ENCODE results near the gene PPL.
"Not testable (repeated sequence)": the region's sequence is repeated elsewhere in the genome, so short reads cannot be mapped to it uniquely, and the experiment has no call there.

PPL gene

DNA sequence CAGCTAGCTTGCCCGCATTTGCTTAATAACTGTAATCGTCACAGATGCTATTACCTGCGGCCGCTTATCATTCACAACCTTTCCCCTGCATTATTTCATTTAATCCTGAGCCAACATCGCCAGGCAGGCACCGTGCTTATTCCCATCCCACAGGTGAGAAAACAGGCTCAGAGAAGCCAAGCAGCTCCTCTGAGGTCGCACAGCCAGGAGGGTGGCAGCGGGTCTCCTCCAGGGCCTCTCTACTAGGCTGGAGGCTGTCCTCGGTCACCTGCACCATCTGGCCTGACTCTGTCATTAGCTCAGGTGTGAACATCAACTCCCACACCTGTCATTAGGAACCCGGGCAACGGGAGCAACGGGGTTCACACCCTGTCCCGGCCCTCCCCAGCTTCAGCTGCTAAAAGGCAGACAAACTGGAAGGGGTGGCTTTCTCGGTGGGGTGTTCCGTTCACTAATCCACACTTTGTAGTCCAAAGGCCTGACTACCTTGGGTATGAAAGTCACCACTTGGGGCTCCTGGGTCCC, 3.0 kb downstream of the PPL start:
- no peak for DNase-seq

DNA sequence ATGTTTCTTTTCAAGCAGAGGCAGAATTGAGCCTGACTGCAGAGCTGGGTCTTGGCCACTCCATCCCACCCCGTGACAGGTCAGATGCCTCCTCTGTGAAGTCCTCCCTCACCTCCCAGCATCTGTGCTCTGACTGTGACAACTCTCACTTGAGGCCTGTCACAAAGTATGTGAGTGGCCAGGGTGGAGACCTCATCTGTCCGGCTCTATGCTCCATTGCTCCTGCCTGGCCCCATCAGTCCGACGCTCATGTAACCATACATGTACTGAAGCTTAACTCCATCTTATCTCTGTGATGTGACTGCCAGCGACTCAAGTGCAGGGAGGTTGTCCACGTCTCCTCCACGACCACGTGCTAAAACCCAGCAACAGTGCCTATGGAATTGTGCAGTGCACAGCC, 3.5 kb downstream of the PPL start:
- DNase-seq = no peak

DNA sequence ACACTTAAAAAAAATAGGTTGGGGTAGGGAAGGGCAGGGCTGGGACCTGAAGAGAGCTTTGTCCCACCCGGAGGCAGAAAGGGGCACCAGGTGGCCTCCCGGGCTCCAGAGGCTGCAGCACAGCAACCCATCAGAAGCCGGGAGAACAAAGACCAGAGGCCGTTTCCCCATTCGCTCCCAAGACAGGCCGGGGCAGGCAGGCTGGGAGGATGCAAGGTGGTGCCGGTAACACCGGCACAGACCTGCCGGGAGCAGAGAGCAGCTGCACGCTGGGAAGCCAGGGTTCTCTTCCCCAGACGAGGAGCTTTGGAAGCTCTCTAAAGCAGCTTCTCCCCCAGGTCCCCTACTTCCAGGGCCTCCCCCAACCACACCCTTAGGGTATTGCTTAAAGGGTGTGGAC, 5.6 kb downstream of the PPL start:
- no peak for DNase-seq

DNA sequence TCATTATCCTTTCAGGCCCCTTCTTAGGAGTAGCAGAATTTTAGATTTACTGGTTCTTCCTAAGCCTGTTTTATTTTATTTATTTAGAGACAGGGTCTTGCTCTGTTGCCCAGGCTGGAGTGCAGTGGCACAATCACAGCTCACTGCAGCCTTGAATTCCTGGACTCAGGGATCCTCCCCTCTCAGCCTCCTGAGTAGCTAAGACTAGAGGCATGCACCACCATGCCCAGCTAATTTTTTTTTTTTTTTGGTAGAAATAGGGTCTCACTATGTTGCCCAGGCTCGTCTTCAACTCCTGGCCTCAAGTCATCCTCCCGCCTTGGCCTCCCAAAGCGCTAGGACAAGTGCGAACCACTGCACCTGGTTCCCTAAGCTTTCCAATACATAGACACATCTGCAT, 7.3 kb downstream of the PPL start:
- DNase-seq = not testable (repeated sequence)

DNA sequence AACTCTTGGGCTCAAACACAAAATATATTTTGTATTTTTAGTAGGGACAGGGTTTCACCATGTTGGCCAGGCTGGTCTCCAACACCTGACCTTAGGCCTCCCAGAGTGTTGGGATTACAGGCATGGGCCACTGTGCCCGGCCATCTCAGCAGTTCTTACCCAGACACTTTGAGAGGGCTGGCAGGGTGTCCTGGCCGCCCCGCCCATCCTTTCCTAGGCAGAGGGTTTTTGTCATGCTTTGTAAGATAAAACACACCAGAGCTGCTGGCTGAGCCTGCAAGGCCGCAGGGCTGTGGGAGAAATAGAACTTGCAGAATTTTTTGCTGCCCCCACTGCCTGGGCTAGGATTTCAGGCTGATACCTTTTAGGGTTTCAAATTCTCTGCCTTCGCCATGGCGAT, 8.7 kb downstream of the PPL start:
- DNase-seq = no peak

DNA sequence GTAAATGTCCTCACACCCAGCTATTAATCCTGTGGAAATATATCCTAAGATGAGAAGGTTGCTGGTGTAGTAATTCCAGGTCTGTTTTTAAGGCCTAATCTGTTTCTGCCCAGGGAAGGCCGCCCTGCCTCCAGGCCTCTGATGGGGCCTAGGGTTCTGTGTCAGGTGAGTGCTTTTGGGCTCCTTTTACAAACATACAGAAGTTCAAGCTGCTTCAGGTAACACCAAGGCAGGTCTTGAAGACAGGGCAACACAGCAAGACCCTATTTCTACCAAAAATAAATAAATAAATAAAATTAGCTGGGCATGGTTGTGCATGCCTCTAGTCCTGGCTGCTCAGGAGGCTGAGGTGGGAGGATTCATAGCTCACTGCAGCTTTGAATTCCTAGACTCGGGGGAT, 9.3 kb downstream of the PPL start:
- no peak for DNase-seq

DNA sequence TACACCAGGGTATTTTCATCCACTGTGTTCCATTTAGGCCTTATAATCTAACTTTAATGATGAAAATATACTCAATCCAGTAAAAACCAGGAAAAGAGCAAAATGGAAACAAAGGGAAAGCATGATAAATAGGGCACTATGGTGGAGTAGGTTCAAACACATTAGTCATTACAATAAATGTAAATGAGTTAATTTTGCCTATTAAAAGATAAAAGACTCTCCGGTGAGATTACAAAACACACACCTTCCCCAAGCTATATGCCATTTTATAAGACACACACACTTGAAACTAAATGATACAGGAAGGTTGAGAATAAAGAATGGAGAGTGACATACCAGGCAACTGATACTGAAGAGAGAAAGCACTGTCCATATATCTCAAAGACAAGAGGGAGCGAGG, 10.0 kb downstream of the PPL start:
- no peak for DNase-seq

DNA sequence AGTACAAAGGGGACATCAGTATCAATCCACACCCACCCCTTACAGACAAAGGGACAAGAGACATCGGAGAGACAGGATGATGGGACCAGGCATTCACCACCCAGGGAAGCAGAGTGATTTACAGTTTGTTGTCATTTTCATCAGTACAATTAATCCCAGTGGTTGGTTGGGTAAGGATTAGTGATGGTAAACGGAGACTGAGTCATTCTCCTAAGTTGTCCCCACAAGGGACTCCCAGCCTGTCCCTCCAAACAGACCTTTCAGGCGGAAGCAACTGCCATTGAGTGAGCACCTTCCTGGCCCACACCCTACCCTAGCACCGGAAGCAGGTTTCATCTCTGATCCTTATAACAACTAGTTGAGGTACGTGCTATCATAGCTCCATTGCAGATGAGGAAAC, 11.2 kb downstream of the PPL start:
- DNase-seq = no peak

DNA sequence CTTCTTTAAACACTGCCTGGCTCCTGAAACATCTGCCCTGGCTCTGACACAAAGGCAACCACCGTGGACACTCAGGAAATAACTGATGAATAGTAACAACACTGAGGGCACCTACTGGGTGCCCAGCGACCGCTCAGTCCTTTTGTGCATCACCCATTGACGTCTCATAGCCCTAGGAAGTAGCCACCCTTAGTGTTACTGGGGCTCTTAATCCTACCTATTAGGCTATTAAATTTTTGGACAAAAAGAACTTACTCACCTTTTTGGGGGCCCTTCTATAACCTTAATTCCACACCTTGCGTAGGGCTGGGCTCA, 11.7 kb downstream of the PPL start:
- no peak for DNase-seq

DNA sequence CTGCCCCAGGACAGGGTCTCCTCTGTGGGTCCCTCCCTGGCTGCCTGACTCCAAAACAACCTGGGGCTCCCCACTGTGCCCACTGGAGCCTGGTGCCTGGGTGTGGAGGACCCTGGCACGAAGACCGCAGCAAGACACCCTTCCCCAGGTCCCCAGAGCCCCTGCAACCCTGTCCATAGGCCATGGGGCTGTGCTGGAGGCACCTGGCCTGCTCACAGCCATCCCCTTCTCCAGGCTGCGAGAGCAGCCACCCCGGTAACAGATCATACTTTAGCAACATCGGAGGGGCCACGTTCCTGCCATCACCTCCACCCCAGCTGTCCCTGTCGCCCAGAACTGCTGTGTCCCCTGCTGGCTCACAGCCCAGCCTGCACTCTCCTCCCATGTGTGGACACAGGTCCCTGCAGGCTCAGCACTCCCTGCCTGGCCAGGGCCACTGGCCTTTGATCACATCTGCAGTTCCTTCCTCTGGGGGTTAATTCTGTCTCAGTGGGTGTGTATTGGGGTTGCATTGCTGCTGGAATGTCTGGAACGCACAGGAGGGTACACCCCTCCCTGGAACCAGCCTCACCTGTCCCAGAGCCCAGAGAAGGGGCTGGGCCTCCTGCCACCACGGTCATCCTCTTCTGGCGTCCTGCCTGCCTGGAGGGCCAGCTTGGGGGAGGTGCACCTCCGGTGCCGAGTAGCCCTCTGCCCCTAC, 12.2 kb downstream of the PPL start:
- no peak for DNase-seq

DNA sequence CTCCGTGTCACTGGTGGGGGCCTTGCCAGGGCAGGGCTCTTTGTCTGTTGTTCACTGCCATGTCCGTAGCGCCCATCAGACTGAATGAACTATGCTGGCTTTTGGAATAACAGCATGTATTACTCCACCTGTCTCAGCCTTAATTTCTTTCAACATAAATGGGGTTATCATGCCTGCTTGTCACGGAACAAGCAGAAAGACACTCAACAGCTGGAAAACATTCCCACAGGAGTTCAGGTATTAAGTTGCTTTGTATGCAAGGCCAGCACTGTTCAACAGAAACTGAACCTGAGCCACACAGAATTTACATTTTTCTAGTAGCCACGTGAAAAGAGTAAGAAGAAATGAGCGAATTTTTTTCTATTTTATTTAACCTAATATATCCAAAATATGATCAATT, 13.1 kb downstream of the PPL start:
- DNase-seq = no peak

DNA sequence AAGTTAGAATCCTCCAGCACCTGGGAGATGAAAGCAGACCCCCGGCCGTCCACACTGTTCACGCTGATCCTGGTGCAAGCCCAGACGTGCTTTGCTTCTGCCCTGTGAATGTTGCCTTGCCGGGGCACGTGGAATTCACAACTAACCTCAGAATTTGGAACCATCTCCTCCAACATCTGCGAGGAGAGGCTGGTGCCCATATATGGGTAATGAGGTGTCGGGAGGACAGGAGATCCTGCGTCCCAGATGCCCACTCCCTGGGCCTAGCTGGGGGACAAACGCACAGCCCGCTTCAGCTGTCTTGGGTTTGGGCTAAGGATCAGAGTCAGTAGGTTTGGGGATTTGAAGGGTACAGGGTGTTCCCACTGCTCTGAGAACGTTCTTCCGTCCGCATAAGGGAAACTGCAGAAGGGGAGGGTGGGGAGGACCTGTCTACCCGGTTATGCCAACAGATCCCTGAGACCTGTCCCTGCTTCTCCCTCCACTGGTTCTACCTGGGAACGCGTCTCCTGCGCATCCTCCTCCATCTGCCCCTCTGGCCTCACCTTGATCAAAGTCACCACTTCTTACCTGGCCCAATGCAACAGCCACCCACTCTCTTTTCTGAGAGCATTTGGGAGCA, 14.1 kb downstream of the PPL start:
- no peak for DNase-seq

DNA sequence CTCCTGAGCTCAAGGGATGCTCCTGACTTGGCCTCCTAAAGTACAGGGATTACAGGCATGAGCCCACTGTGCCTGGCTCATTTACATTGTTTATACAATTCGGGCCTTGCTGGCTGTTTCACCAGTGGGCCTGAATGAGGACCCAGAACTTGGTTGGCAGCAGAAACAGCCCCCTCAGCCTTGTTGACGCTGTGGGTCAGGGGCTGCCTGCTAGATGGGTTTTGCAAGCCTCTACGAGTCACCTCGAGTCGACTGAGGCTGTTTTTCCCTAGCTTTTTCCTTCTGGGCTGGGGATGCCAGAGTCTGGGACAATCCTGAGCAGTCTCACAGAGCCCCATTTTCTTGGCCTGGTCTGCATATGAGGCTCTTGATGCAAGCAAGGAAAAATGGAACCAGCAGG, 16.1 kb downstream of the PPL start:
- no peak for DNase-seq

DNA sequence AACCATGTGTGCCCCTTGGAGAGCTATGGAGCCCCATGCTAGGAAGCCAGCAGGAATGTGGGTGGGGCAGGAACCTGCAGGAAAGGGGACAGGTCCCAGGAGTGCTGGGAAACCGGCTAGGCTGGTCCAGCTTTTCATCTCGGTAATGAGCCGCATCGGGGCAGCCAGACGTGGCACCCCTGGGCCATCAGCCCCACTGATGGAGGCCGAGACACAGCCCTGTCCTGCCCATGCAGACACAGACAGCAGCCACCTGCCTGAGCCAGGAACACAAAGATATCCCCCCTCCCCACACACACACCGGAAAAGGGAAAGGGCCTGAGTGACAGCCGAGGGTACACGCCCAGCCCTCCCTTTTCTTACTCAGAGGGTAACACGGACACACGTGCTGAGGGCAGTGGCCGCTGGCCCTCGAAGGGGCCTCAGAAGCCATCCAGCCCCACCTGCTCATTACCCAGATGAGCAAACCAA, 18.1 kb downstream of the PPL start:
- no peak for DNase-seq

DNA sequence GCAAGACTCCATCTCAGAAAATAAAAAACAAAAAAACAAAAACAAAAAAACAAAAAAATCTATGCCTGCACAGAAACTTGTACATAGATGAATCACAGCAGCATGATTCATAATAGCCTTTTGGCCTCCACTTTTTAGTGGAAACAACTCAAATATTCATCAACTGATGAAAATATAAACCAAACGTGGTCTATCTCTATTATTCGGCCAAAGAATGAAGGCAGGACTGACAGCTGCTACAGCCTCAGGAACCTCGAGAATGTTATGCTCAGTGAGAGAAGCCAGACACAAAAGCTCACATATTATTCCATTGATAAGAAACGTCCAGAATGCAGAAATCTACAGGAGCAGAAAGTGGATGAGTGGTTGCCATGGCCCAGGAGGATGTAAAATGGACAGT, 19.8 kb downstream of the PPL start:
- no peak for DNase-seq

DNA sequence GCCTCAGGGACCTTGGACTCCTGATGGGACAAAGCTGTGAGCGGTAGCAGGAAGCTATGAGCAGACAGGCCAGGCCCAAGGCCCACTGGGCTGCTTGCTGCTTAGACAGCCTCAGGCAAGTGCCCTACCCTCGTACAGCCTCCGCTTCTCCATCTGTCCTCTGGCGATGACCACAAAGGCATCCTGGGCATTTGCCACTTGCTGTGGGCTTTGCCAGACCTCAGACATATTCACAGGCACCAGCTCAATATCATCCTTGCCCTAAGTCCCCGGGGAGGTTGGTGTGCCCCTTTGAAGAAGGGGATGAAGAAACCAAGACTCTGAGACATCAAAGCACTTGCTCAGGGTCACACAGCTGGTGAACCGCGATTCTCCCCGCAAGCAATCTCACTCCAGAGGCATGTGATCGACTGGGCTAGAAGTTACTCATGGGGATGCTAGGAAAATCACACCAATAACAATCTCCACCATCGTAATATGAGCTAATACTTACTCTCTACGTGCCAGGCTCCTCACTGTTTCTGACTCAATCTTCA, 21.7 kb downstream of the PPL start:
- DNase-seq = no peak

DNA sequence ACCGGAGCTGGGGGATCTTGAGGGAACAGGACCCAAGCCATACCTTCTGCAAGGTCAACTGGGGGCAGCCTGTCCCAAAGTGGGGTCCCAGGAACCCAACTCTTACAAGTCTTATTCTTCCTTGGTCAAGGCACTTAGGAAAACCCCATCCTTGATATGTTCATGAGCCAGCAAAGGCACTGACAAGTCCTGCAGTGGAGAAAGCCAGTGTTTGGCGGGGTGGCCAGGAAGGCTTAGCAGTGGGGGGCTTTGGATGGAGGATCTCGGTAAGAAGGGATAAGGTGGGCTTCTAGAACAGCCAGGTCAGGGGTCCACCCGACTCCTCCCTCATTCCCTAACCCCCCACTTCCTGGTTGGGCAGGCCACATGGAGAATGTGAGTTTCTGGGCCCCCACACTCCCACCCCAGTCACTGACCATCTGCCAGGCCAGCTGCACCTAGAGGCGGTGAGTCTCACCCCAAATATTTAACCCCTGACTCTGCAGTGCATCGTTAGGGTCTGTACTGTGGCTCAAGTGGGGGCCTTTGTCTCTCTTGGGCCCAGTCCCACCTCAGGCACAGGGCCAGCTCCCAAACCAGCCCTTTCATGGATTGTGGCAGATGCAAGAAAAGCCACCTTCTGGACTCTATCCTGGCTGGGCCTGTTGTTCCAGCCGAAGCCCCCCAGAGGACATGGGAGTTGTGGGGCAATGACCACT, 22.3 kb downstream of the PPL start:
- DNase-seq = no peak

DNA sequence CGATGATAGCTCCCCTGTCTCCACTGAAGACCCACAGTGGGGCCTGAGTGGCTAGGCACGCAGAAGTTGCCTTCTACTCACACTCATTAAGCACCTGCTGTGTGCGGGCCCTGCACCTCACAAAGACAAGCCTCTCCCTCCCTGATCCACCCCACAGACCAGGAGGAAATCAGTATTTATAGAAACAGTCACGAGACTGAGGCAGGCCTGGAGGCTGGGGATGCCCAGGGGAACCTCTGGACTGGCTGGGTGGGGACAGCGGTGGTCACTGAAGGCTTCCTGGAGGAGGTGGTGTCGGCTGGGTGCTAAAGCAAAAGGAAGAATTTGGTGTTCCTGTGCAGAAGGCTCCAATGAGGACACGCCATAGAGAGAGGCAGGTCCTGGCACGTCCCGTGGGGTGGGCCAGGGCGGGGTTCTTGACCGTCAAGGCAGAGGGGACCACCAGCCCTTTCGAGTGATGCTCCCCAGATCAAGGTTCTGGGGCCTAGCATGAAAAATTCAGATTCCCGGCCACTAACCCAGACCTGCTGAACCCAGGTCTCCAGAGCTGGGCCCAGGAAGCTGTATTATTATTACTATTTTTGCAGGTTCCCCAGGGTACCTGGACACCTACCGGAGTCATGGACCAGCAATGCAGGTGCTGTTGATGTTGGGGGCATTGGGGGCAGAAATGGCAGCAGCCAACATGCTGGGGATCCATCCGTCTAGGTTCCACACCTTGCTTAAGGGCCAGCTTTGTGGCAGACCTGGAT, 23.0 kb downstream of the PPL start:
- DNase-seq = no peak

DNA sequence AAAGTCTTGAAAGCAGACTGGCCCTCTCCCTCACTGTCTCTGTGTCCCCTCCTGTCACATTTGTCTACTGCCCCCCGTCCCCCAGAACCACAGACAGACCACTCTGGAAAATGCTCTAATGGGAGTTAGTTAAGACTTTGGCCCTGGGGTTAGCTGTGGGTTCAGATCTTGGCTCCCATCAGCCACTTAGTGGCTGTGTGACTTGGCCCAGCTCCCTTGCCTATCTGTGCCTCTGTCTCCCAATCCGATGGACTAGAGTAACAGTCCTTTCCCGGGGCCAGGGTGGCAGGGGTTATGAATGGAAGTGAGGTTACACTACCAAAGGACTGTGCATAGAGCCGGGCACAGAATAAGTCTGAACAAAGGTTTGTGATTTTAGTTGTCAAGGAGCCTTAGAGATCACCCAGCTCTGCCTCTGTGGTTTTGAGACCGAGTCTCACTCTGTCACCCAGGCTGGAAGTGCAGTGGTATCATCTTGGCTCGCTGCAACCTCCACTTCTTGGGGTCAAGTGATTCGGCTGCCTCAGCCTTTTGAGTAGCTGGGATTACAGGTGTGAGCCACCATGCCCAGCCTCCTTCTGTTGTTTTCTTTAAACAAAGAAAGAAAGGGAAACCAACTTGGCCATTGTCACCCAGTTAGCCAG, 23.7 kb downstream of the PPL start:
- DNase-seq = no peak

DNA sequence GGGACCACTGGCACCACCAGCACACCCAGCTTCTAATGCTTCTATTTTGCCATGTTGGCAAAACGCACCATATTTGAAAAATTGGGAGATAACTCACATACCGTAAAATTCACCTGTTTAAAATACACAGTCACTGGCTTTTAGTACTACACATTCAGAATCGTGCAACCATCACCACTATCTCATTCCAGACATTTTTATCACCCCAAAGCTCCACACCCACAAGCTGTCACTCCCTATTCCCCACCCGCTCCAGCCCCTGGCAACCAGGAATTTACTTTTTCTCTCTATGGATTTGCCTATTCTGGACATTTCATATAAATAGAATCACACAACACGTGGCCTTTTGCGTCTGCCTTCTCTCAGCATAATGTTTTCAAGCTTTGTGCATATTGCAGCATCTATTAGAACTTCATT, 25.0 kb downstream of the PPL start:
- no peak for DNase-seq

DNA sequence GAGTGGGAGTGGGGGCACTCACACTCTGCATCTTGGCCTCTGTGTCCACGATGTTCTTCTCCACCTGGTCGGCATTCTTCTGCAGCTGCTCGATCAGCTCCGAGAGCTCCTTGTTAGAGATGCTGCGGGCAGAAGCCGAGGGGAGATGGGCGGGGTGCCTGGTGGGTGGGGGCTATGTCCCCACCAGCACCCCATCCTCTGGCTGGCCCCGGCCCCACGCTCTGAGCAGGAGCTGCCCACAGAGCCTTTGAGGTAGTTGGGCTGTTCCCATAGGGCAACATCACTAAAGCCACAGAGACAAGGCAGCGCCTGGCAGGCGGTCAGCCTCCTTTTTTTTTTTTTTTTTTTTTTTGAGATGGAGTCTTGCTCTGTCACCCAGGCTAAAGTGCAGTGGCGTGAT, 26.1 kb downstream of the PPL start:
- no peak for DNase-seq

DNA sequence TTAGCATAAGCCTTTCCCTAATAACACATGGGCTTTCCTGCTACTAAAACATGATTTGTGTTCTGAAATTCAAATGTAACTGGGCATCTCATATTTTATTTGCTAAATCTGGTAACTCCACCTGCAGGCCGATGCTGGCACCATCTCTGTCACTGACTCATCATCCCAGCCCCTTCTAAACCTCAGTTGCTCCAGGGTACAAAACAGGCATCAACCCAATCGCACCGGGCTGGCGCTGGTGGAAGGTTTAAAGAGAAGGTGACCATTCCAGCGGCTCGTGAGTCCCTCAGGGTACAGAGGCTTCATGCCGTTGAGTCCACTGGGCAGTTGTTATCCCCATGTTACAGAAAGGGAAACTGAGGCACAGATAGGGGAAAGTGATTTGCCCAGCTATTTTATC, 27.1 kb downstream of the PPL start:
- no peak for DNase-seq
